D721Med (cell line): Measurements from ENCODE around the gene ZNF592.

Experiments used
- DNase-seq: peaks from one replicate; pipeline ENCODE4 v3.0.0; 2011; ENCODE audit warnings: low spot score; ENCODE audit not compliant: insufficient read length
- FAIRE-seq: peaks from 2 replicates; lab custom pipeline; 2011; peaks lifted over from hg19 to GRCh38; lab: Jason Lieb, UNC
- CTCF ChIP-seq: IDR thresholded peaks from 2 replicates; pipeline ENCODE4 v1.5.1; 2012; ENCODE audit warnings: mild to moderate bottlenecking, control low read depth; ENCODE audit not compliant: insufficient read depth; ENCODE audit errors: missing control alignments

ZNF592 gene

GRCh38 chr15:84828086-84828908 lies 79.9 kb downstream of the ZNF592 start:
- no peak for DNase-seq
- no peak for TF ChIP-seq CTCF
- FAIRE-seq, result no peak

- no peak for TF ChIP-seq CTCF
- DNase-seq (no peak), FAIRE-seq (no peak)
Observed at GRCh38 chr15:84829428-84829827, 81.0 kb downstream of the ZNF592 start.

DNA sequence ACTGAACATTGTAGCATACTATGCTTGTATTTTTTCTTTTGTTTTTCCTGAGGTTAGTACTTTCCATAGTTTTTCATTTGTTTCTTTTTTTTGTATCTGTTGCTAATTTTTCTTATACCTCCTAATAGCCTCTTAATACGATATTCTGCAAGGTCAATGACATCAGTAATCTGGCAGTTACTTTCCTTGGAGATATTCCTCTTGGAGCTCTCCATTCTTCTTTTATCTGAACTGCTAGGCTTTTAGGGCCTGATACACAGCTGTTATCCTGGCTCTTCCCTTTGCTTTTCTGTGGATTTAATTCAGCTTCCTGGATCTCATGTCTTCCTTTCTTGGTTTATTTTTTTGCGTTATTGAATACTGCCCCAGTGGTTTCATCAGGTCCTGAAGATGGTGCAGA lies 81.6 kb downstream of the ZNF592 start:
- TF ChIP-seq CTCF, result no peak
- no peak for DNase-seq
- FAIRE-seq, result no peak

GRCh38 chr15:84831028-84831427 lies 82.6 kb downstream of the ZNF592 start:
- FAIRE-seq (no peak), DNase-seq (no peak)
- no peak for TF ChIP-seq CTCF

DNA sequence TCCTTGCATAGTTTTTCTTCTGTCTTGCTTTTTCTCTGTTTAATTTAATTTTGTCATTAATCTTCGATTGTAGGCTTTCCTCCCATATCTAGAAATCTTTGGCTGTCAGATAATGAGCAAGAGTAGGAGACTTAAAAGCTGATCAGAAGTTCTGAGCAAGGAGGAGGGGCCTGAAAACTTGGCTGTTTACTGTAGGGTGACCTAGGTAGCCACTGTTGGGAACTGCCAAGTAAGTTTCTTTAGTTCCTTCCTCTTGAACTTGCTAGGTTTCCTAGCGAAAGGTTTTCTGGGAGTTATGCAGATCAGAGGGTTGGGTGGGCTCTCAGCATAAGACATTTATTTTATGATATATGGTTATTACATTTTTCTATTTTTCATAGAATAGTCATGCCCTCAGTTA lies 83.2 kb downstream of the ZNF592 start:
- FAIRE-seq, result no peak

DNA sequence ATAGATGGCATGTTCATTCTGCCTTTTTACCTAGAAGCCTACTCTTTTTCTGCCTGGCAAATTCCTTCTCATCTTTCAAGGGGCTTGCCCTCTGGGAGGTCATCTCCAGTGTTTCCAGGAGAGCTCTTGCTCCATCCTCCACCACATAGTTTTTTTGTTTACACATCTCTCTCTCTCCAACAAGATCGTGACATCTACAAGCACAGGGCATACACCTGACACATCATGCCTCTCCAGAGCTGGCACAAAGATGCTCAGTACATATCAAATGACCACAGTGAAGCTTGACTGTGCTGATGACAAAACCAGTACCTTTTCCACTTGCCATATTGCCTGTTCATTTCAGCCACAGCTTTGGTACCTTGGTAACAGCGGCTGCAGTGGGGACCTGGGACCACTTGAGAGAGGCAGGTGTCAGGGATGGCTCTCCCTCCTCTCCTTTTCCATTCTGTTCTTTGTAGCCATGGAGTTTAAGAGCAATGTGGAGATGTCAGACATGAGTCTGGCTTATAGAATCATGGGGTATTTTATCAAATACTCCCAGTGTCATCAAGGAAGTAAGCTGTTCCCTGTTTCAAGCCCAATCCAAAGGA lies 84.2 kb downstream of the ZNF592 start:
- FAIRE-seq (no peak), DNase-seq (no peak)
- TF ChIP-seq CTCF, result no peak

More for the DNA sequence above, 83.2 kb downstream of the ZNF592 start:
- no peak for TF ChIP-seq CTCF
- DNase-seq, result no peak

DNA sequence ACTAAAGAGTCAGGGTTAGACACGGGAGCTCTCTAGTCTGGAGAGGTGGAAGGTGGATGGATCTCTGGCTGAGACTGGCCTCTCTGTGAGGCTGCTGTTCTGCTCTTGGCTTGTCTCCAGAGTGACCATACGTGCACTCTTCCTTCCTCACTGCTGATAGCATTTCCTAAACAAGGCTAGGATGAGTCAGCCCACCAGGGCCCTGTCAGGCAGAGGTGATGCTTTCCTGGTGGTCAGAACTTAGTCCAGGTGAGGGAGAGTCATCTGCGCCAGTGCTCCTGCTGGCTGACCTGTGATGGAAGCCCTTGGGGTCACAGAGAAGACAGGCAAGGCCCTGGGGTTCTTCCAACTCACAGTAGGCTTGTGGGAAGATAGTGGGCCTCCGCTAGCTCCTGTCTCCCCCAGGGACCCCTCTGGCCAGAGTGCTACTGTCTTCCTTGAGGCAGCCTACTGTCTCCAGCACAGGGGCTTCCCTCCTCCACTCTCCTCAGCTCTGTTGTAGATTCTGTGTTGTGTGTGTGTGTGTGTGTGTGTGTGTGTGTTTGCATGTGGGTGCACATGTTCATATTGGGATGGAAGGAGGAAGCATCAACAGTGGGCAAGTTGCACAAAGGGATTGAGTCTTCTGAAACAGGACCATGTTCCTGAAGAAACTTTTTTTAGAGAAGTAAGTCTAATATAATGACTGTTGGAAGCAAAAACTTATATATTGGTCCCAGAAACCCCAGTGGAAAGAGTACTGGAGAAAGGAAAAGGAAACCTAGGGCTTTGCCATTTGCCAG lies 85.2 kb downstream of the ZNF592 start:
- DNase-seq, result no peak
- no peak for FAIRE-seq
- TF ChIP-seq CTCF, result no peak
